Measurements from ENCODE around the gene LGR4. TPM values are rescaled to one million over a fixed set of nuclear protein-coding genes. Genes with fewer than 3 reads are reported as not detected.

LGR4 gene
- total and polyA plus RNA-seq, 2 of the 13 experiments (the other 11 are each of a cell fraction or from before 2014, with no cell fraction given): 42.1 to 68.7 TPM

- TF ChIP-seq MEIS1 (CRISPR knock-in tag; IDR thresholded peaks at IDR 0.05; ENCODE audit: borderline replicate concordance): peak; percentile 58; the same call in 1 of the 2 replicates
- TF ChIP-seq SP4 (CRISPR knock-in tag; IDR thresholded peaks at IDR 0.05): no peak
- TF ChIP-seq PPARG (CRISPR knock-in tag; conservative IDR thresholded peaks at IDR 0.05): peak; percentile 74
- TF ChIP-seq HOXA7 (CRISPR knock-in tag; IDR thresholded peaks at IDR 0.05): no peak
- no peak for TF ChIP-seq FOXC1 (CRISPR knock-in tag; IDR thresholded peaks at IDR 0.05; ENCODE audit: borderline replicate concordance)
- TF ChIP-seq NR2F6 (IDR thresholded peaks at IDR 0.05): peak; percentile 93
- peak; percentile 91 for TF ChIP-seq NR2F6 (CRISPR knock-in tag; IDR thresholded peaks at IDR 0.05)
- no peak; the same call in 1 of the 2 replicates for TF ChIP-seq ELF1 (CRISPR knock-in tag; IDR thresholded peaks at IDR 0.05)
- TF ChIP-seq, protein P1, sequence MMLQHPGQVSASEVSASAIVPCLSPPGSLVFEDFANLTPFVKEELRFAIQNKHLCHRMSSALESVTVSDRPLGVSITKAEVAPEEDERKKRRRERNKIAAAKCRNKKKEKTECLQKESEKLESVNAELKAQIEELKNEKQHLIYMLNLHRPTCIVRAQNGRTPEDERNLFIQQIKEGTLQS (CRISPR knock-in tag; IDR thresholded peaks at IDR 0.05): peak; percentile 56; the same call in 1 of the 2 replicates
- TF ChIP-seq, protein P2, sequence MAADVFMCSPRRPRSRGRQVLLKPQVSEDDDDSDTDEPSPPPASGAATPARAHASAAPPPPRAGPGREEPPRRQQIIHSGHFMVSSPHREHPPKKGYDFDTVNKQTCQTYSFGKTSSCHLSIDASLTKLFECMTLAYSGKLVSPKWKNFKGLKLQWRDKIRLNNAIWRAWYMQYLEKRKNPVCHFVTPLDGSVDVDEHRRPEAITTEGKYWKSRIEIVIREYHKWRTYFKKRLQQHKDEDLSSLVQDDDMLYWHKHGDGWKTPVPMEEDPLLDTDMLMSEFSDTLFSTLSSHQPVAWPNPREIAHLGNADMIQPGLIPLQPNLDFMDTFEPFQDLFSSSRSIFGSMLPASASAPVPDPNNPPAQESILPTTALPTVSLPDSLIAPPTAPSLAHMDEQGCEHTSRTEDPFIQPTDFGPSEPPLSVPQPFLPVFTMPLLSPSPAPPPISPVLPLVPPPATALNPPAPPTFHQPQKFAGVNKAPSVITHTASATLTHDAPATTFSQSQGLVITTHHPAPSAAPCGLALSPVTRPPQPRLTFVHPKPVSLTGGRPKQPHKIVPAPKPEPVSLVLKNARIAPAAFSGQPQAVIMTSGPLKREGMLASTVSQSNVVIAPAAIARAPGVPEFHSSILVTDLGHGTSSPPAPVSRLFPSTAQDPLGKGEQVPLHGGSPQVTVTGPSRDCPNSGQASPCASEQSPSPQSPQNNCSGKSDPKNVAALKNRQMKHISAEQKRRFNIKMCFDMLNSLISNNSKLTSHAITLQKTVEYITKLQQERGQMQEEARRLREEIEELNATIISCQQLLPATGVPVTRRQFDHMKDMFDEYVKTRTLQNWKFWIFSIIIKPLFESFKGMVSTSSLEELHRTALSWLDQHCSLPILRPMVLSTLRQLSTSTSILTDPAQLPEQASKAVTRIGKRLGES (CRISPR knock-in tag; IDR thresholded peaks at IDR 0.05; ENCODE audit: borderline replicate concordance): no peak
- TF ChIP-seq MIXL1 (CRISPR knock-in tag; IDR thresholded peaks at IDR 0.05): peak; percentile 99
- TF ChIP-seq ZNF274 (CRISPR knock-in tag; IDR thresholded peaks at IDR 0.05): no peak
- no peak for TF ChIP-seq ZNF382 (CRISPR knock-in tag; IDR thresholded peaks at IDR 0.05; ENCODE audit: borderline replicate concordance)
- TF ChIP-seq TCF12 (IDR thresholded peaks at IDR 0.05): no peak
- 0 out of 2 replicates have a peak, but pooled peaks have one; percentile 40 for TF ChIP-seq TCF12 (CRISPR knock-in tag; IDR thresholded peaks at IDR 0.05)
- no peak for TF ChIP-seq POLR2AphosphoS2 (IDR thresholded peaks at IDR 0.05; ENCODE audit: low read depth, low read length)
- TF ChIP-seq ZSCAN21 (CRISPR knock-in tag; IDR thresholded peaks at IDR 0.05; ENCODE audit: borderline replicate concordance): no peak
- TF ChIP-seq RAD51 (IDR thresholded peaks at IDR 0.05; ENCODE audit: borderline replicate concordance): no peak
- TF ChIP-seq POLR2AphosphoS5 (IDR thresholded peaks at IDR 0.05; ENCODE audit: low read depth, low read length): no peak
- TF ChIP-seq XRCC5 (optimal IDR thresholded peaks at IDR 0.05; ENCODE audit: low read length): no peak
- TF ChIP-seq ZNF468 (CRISPR knock-in tag; IDR thresholded peaks at IDR 0.05): no peak
- no peak for TF ChIP-seq ATRX (CRISPR knock-in tag; IDR thresholded peaks at IDR 0.05; ENCODE audit: borderline replicate concordance)
- TF ChIP-seq REPIN1 (CRISPR knock-in tag; IDR thresholded peaks at IDR 0.05; ENCODE audit: borderline replicate concordance, low read depth): peak; percentile 53; the same call in 1 of the 2 replicates
- TF ChIP-seq, protein P3, sequence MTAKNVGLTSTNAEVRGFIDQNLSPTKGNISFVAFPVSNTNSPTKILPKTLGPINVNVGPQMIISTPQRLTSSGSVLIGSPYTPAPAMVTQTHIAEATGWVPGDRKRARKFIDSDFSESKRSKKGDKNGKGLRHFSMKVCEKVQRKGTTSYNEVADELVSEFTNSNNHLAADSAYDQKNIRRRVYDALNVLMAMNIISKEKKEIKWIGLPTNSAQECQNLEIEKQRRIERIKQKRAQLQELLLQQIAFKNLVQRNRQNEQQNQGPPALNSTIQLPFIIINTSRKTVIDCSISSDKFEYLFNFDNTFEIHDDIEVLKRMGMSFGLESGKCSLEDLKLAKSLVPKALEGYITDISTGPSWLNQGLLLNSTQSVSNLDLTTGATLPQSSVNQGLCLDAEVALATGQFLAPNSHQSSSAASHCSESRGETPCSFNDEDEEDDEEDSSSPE (CRISPR knock-in tag; IDR thresholded peaks at IDR 0.05): no peak
- TF ChIP-seq, protein P4, sequence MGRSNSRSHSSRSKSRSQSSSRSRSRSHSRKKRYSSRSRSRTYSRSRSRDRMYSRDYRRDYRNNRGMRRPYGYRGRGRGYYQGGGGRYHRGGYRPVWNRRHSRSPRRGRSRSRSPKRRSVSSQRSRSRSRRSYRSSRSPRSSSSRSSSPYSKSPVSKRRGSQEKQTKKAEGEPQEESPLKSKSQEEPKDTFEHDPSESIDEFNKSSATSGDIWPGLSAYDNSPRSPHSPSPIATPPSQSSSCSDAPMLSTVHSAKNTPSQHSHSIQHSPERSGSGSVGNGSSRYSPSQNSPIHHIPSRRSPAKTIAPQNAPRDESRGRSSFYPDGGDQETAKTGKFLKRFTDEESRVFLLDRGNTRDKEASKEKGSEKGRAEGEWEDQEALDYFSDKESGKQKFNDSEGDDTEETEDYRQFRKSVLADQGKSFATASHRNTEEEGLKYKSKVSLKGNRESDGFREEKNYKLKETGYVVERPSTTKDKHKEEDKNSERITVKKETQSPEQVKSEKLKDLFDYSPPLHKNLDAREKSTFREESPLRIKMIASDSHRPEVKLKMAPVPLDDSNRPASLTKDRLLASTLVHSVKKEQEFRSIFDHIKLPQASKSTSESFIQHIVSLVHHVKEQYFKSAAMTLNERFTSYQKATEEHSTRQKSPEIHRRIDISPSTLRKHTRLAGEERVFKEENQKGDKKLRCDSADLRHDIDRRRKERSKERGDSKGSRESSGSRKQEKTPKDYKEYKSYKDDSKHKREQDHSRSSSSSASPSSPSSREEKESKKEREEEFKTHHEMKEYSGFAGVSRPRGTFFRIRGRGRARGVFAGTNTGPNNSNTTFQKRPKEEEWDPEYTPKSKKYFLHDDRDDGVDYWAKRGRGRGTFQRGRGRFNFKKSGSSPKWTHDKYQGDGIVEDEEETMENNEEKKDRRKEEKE (IDR thresholded peaks at IDR 0.05): no peak
Observed at GRCh38 chr11:27401833-27402316, 70.7 kb downstream of the LGR4 start (continued).

Data from HepG2 (cell line).